ENCODE results near the gene PPM1G. TPM values are rescaled to one million over a fixed set of nuclear protein-coding genes. Genes with fewer than 3 reads are reported as not detected.
"Not testable (repeated sequence)": the region's sequence is repeated elsewhere in the genome, so short reads cannot be mapped to it uniquely, and the experiment has no call there.

The PPM1G gene
- total and polyA plus RNA-seq, 9 donors, result 27.2 to 89.4 (median 48.0) TPM

- Histone ChIP-seq H3K9me3 (no peaks in the 10 kb centered on the region), H3K4me1 (ENCODE audit: insufficient read depth) (peaks cover 8% of the 10 kb centered on the region), H3K27me3 (no peaks in the 10 kb centered on the region), H3K36me3 (no peaks in the 10 kb centered on the region), H3K4me3 (peak overlapping the region; percentile 98), H3K27ac (peak overlapping the region; percentile 93 to 97)
- TF ChIP-seq, protein P1, sequence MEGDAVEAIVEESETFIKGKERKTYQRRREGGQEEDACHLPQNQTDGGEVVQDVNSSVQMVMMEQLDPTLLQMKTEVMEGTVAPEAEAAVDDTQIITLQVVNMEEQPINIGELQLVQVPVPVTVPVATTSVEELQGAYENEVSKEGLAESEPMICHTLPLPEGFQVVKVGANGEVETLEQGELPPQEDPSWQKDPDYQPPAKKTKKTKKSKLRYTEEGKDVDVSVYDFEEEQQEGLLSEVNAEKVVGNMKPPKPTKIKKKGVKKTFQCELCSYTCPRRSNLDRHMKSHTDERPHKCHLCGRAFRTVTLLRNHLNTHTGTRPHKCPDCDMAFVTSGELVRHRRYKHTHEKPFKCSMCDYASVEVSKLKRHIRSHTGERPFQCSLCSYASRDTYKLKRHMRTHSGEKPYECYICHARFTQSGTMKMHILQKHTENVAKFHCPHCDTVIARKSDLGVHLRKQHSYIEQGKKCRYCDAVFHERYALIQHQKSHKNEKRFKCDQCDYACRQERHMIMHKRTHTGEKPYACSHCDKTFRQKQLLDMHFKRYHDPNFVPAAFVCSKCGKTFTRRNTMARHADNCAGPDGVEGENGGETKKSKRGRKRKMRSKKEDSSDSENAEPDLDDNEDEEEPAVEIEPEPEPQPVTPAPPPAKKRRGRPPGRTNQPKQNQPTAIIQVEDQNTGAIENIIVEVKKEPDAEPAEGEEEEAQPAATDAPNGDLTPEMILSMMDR (IDR thresholded peaks at IDR 0.05), result no peak
- TF ChIP-seq POLR2A (IDR thresholded peaks at IDR 0.05) (no peak), EP300 (IDR thresholded peaks at IDR 0.05) (no peak)
- peak; percentile 78 to 87 (median 80) for DNase-seq
- 0 to 1% (median 1%) methylated on average over 22 to 51 of the region's 51 CpGs for WGBS, 3 donors
- intact Hi-C loops (cut with DNase I), result loop anchor here in 1 of 4 donors (10.0 kb wide), 1 partner anchor 54 kb away; the partner anchor contains the start of genes EIF2B4 and SNX17
Observed at GRCh38 chr2:27428978-27429541, 19.7 kb upstream of the PPM1G start.

- H3K4me1 ChIP-seq (ENCODE audit: insufficient read depth), result peaks cover 8% of the 10 kb centered on the region
- TF ChIP-seq, protein P1 (IDR thresholded peaks at IDR 0.05), result peak in 1 of 3 donors; percentile 6
- TF ChIP-seq POLR2A (IDR thresholded peaks at IDR 0.05), result peak; percentile 90
- TF ChIP-seq EP300 (IDR thresholded peaks at IDR 0.05), result no peak
- peak within 1 kb of the TSS; percentile 98 for H3K4me3 ChIP-seq
- H3K36me3 ChIP-seq, result no peaks in the 10 kb centered on the region
- no peaks in the 10 kb centered on the region for H3K27me3 ChIP-seq
- H3K27ac ChIP-seq, result peak within 1 kb of the TSS; percentile 93 to 97
- intact Hi-C loops (cut with DNase I), result loop anchor here in 1 of 4 donors (10.0 kb wide), 1 partner anchor 54 kb away; the partner anchor contains the start of genes EIF2B4 and SNX17
- WGBS, 3 donors, result 0 to 1% (median 0%) methylated on average over 68 to 75 of the region's 75 CpGs
- DNase-seq, result peak; percentile 90 to 97 (median 93)
- no peaks in the 10 kb centered on the region for H3K9me3 ChIP-seq
Observed at GRCh38 chr2:27428213-27428977, 19.0 kb upstream of the PPM1G start, which contains the start of gene NRBP1. Gene NRBP1, plus strand, starts transcription at chr2:27428631. Its CDS starts 4,643 bp downstream, at chr2:27433274.

DNA sequence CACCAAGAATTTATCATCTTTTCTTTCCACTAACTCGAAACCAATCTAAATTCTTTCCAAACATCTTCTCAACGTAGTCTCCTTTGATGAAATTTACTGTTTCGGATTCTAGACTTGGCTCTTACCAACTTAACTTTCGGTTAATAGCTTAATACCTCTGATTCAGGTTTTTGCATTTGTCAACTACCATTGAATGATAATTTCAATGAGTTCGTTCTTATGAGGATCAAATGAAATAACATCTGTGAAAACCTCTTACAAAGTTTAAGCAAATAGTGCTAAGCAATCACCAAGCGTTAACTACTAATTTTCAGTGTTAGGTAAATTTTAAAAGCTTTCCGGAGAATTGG, 18.4 kb upstream of the PPM1G start:
- DNase-seq, result no peak
- Histone ChIP-seq H3K27me3 (no peaks in the 10 kb centered on the region), H3K27ac (peak overlapping the region; percentile 93 to 97), H3K36me3 (no peaks in the 10 kb centered on the region), H3K4me1 (ENCODE audit: insufficient read depth) (peaks cover 8% of the 10 kb centered on the region), H3K9me3 (no peaks in the 10 kb centered on the region), H3K4me3 (peak overlapping the region; percentile 98)
- 4 to 7% (median 5%) methylated on average over 7 of the region's 7 CpGs for WGBS, 3 donors
- TF ChIP-seq POLR2A (IDR thresholded peaks at IDR 0.05) (no peak), EP300 (IDR thresholded peaks at IDR 0.05) (no peak)
- TF ChIP-seq, protein P1 (IDR thresholded peaks at IDR 0.05), result no peak
- intact Hi-C loops (cut with DNase I), result loop anchor here in 1 of 4 donors (10.0 kb wide), 1 partner anchor 53 kb away; the partner anchor contains the start of genes EIF2B4 and SNX17

DNA sequence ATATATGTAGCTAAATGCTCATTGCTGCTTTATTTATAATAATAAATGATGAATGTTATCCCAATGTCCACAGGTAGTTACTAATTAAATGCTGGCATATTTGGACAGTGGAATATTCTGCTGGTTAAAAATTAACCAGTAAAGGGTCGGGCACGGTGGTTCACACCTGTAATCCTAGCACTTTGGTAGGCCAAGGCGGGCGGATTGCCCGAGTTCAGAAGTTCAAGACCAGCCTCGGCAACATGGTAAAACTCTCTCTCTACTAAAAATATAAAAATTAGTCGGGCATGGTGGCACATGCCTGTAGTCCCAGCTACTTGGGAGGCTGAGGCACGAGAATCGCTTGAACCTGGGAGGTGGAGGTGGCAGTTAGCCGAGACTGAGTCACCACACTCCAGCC, 15.6 kb upstream of the PPM1G start:
- 91 to 94% (median 91%) methylated on average over 10 of the region's 10 CpGs for WGBS, 3 donors
- H3K4me1 ChIP-seq (ENCODE audit: insufficient read depth); H3K27ac ChIP-seq; H3K27me3 ChIP-seq; H3K4me3 ChIP-seq; H3K9me3 ChIP-seq; H3K36me3 ChIP-seq: not testable (repeated sequence)
- intact Hi-C loops (cut with DNase I), result loop anchor here in 1 of 4 donors (10.0 kb wide), 1 partner anchor 50 kb away; the partner anchor contains the start of genes EIF2B4 and SNX17
- peak in 1 of 5 donors; percentile 29 for DNase-seq

Data from ovary (tissue), 9 donors.